ENCODE data around the gene TFB1M. TPM values are rescaled to one million over a fixed set of nuclear protein-coding genes. Genes with fewer than 3 reads are reported as not detected.

The TFB1M gene
- total and polyA plus RNA-seq, 9 of the 15 experiments (the other 6 are each of a cell fraction or from before 2014, with no cell fraction given): 34.6 to 145 (median 40.4) TPM

GRCh38 chr6:155256122-155256795, 58.0 kb downstream of the TFB1M start:
- DNase-seq (ENCODE audit: extremely low read depth in 1 of 4, low spot score in 3 of 4): no peak
- TF ChIP-seq ZNF197 (CRISPR knock-in tag; IDR thresholded peaks at IDR 0.05; ENCODE audit: low read depth) (no peak), CHAMP1 (IDR thresholded peaks at IDR 0.05) (no peak), MITF (IDR thresholded peaks at IDR 0.05) (no peak), C11orf30 (IDR thresholded peaks at IDR 0.05; ENCODE audit: low read depth) (peak; percentile 27; the same call in 1 of the 2 replicates), ELF4 (CRISPR knock-in tag; IDR thresholded peaks at IDR 0.05) (no peak), ZNF316 (IDR thresholded peaks at IDR 0.05) (peak; percentile 36; the same call in 1 of the 2 replicates)
- Histone ChIP-seq H3K36me3 (ENCODE audit: control insufficient read depth, insufficient read depth, low read length) (peaks cover 94% of the 10 kb centered on the region; the same call in 2 of the 3 replicates), H3K9ac (ENCODE audit: insufficient read depth in 1 of 2, low read depth in 2 of 2, low read length in 2 of 2) (no peak overlapping the region), H3K9me1 (ENCODE audit: control insufficient read depth, insufficient read depth, low read length) (peaks cover 2% of the 10 kb centered on the region), H3K27me3 (ENCODE audit: control insufficient read depth in 2 of 2, insufficient read depth in 2 of 2, low read length in 2 of 2) (no peaks in the 10 kb centered on the region), H3K4me2 (ENCODE audit: insufficient read depth, low read length) (no peak overlapping the region), H3K27ac (ENCODE audit: extremely low read depth, low read depth, low read length) (no peak overlapping the region), H3K4me1 (replicated peaks in 1 of 2; ENCODE audit: control insufficient read depth in 2 of 2, insufficient read depth in 2 of 2, low read length in 2 of 2) (peaks cover 0 to 3% of the 10 kb centered on the region in 2 experiments; a peak in 1 of 5 replicates), H3K79me2 (ENCODE audit: control insufficient read depth, insufficient read depth, low read length) (no peaks in the 10 kb centered on the region), H2AFZ (ENCODE audit: low read depth, low read length) (no peak overlapping the region), H3K4me3 (no peak overlapping the region), H4K20me1 (replicated peaks; ENCODE audit: control insufficient read depth, insufficient read depth, low read length) (no peaks in the 10 kb centered on the region), H3K9me3 (replicated peaks; ENCODE audit: control insufficient read depth, insufficient read depth, low read depth, low read length) (no peaks in the 10 kb centered on the region)
- intact Hi-C loops (cut with micrococcal nuclease): no loop called here
- no peak for FAIRE-seq
- 94% methylated on average over 12 of the region's 13 CpGs for WGBS (ENCODE audit: insufficient coverage, low coverage, missing lambda C conversion rate)
- CTCF ChIA-PET (ENCODE audit: low intra/inter-chr PET ratio): no interaction called here
- in situ Hi-C loops (cut with MboI): no loop called here
- ATAC-seq: no peak
- POLR2A ChIA-PET: no interaction called here
- no TSS peak for BruUV-seq (replicated peaks)
